DND-41 (cell line): ENCODE data around the gene MTURN.

Source experiments
- EZH2 ChIP-seq: IDR thresholded peaks from 3 replicates; pipeline ENCODE4 v1.6.1; 2012; ENCODE audit warnings: borderline replicate concordance, low read depth, mild to moderate bottlenecking, moderate library complexity, low read length, inconsistent platforms; ENCODE audit not compliant: severe bottlenecking
- TF ChIP-seq, protein P1 (sequence below): IDR thresholded peaks from 2 replicates; pipeline ENCODE4 v1.5.1; 2012; ENCODE audit warnings: borderline replicate concordance, low read length, moderate library complexity, mild to moderate bottlenecking; ENCODE audit not compliant: poor library complexity, severe bottlenecking; ENCODE audit errors: extremely low read depth

DNA sequence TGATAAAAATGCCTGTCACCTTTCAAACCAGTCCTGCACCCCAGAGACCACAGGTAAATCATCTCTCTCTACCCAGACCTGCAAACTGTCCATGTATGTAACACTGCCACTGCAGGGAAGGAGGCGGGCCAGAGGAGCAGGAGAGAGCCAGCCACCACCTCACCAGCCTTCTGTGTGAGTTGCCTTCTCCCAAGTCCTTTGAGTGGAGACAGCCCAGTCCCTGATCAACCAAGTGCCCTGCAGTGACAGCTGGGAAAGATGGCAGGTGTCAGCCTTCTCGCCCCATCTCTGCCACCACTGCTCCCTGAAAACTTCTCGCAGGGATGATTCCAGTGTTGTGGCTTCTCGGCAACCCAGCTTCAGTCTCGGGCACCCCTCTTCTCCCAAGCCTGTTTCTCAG is 42.4 kb downstream of the MTURN start:
- TF ChIP-seq, protein P1, sequence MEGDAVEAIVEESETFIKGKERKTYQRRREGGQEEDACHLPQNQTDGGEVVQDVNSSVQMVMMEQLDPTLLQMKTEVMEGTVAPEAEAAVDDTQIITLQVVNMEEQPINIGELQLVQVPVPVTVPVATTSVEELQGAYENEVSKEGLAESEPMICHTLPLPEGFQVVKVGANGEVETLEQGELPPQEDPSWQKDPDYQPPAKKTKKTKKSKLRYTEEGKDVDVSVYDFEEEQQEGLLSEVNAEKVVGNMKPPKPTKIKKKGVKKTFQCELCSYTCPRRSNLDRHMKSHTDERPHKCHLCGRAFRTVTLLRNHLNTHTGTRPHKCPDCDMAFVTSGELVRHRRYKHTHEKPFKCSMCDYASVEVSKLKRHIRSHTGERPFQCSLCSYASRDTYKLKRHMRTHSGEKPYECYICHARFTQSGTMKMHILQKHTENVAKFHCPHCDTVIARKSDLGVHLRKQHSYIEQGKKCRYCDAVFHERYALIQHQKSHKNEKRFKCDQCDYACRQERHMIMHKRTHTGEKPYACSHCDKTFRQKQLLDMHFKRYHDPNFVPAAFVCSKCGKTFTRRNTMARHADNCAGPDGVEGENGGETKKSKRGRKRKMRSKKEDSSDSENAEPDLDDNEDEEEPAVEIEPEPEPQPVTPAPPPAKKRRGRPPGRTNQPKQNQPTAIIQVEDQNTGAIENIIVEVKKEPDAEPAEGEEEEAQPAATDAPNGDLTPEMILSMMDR, result no peak
- TF ChIP-seq EZH2, result no peak
